GM12878 (cell line): ENCODE data around the gene ATP6V0E2. TPM values are rescaled to one million over a fixed set of nuclear protein-coding genes. Genes with fewer than 3 reads are reported as not detected.

Experiments used
- ATAC-seq: fragments of 200-7000 bp; cut with Tn5 transposase; 3 replicates; pipeline ENCODE4 v1.9.1; 2020; ENCODE audit warnings: mild to moderate bottlenecking, moderate library complexity
- BruUV-seq: library from RNA; stranded (reverse); fragments of 400-500 nt; replicated peaks from 2 replicates; lab custom pipeline; 2021; lab: Mats Ljungman, UMichigan
- CTCF ChIA-PET: fragments of 300-600 bp; sonication (Branson Sonifier 250); formaldehyde crosslinking; extraction: SDS; loops from one replicate; lab custom pipeline; 2021; ENCODE audit warnings: inconsistent platforms; lab: Yijun Ruan, JAX
- POLR2A ChIA-PET: fragments of 350-600 bp; formaldehyde crosslinking; extraction: SDS; loops from one replicate; lab custom pipeline; 2021; ENCODE audit warnings: inconsistent platforms; lab: Charles Lee
- RAD21 ChIA-PET: fragments of 300-600 bp; sonication (Branson Sonifier 250); formaldehyde crosslinking; loops from one replicate; lab custom pipeline; 2023; ENCODE audit warnings: antibody characterized with exemption; ENCODE audit not compliant: unreplicated experiment; lab: Charles Lee
- SMC1A ChIA-PET: fragments of 300-600 bp; sonication (Branson Sonifier 250); formaldehyde crosslinking; loops from one replicate; lab custom pipeline; 2023; ENCODE audit not compliant: unreplicated experiment, uncharacterized antibody; lab: Charles Lee
- DNase-seq: peaks from one replicate; pipeline ENCODE4 v3.0.0-alpha.2; 2011; ENCODE audit warnings: low read depth, low spot score
- FAIRE-seq: peaks from 3 replicates; lab custom pipeline; 2011; peaks lifted over from hg19 to GRCh38; lab: Jason Lieb, UNC
- H2AFZ ChIP-seq: 2 replicates; pipeline ENCODE4 v1.6.0; 2011; ENCODE audit warnings: low read depth, low read length, control low read depth; ENCODE audit not compliant: control insufficient read depth
- H3K27ac ChIP-seq: 2 replicates; pipeline ENCODE4 v1.5.1; 2011; ENCODE audit warnings: control low read depth; ENCODE audit not compliant: control insufficient read depth, insufficient read depth
- H3K27me3 ChIP-seq, 2 experiments: replicated peaks in 1 of 2; 2 replicates each; pipeline versions ENCODE4 v1.6.0 to v1.6.1; 2011; ENCODE audit warnings: low read length in 1 of 2; ENCODE audit not compliant: control insufficient read depth in 2 of 2, insufficient read depth in 2 of 2
- H3K36me3 ChIP-seq, 2 experiments: 2 replicates each; pipeline ENCODE4 v1.5.1; 2011; ENCODE audit warnings: low read length in 1 of 2; ENCODE audit not compliant: control insufficient read depth in 2 of 2, insufficient read depth in 2 of 2
- H3K4me1 ChIP-seq: 2 replicates; pipeline ENCODE4 v1.6.1; 2011; ENCODE audit warnings: mild to moderate bottlenecking, low read length, moderate library complexity, mixed read lengths; ENCODE audit not compliant: control insufficient read depth, insufficient read depth
- H3K4me2 ChIP-seq: 2 replicates; pipeline ENCODE4 v1.6.0; 2011; ENCODE audit warnings: control low read depth; ENCODE audit not compliant: control insufficient read depth, insufficient read depth
- H3K4me3 ChIP-seq: fragments of 200-600 bp; sonication (generic); 2 replicates; pipeline ENCODE4 v1.5.1; 2016
- H3K79me2 ChIP-seq: 2 replicates; pipeline ENCODE4 v1.6.0; 2011; ENCODE audit warnings: low read length; ENCODE audit not compliant: control insufficient read depth, insufficient read depth
- H3K9ac ChIP-seq: 2 replicates; pipeline ENCODE4 v1.8.0; 2011; ENCODE audit warnings: low read length, control low read depth, mixed read lengths; ENCODE audit not compliant: control insufficient read depth, insufficient read depth
- H3K9me3 ChIP-seq: replicated peaks from 3 replicates; pipeline ENCODE4 v1.5.1; 2011; ENCODE audit warnings: mild to moderate bottlenecking, low read length; ENCODE audit not compliant: control insufficient read depth, insufficient read depth
- H4K20me1 ChIP-seq: 2 replicates; pipeline ENCODE4 v1.6.0; 2011; ENCODE audit not compliant: control insufficient read depth, insufficient read depth
- ETV6 ChIP-seq, 2 experiments: fragments of 450-650 bp in 1 of 2; IDR thresholded peaks in 1 of 2; conservative IDR thresholded peaks in 1 of 2; 2 replicates each; pipeline ENCODE4 v1.6.1; 2014; ENCODE audit warnings: antibody characterized with exemption in 1 of 2, borderline replicate concordance in 1 of 2, low read depth in 1 of 2, mild to moderate bottlenecking in 1 of 2, moderate library complexity in 1 of 2
- MYB ChIP-seq: fragments of 150-350 bp; IDR thresholded peaks from 2 replicates; pipeline ENCODE4 v1.6.1; 2014; ENCODE audit warnings: mild to moderate bottlenecking, low read depth, low read length, borderline replicate concordance
- NBN ChIP-seq: fragments of 450-650 bp; IDR thresholded peaks from 2 replicates; pipeline ENCODE4 v1.6.1; 2016
- NFIC ChIP-seq: IDR thresholded peaks from 2 replicates; pipeline ENCODE4 v1.6.1; 2012; ENCODE audit warnings: low read depth, mild to moderate bottlenecking, inconsistent platforms, low read length, moderate library complexity
- NR2C1 ChIP-seq: fragments of 450-650 bp; IDR thresholded peaks from 2 replicates; pipeline ENCODE4 v1.6.1; 2017; ENCODE audit warnings: antibody characterized with exemption, mild to moderate bottlenecking, moderate library complexity
- PAX5 ChIP-seq: IDR thresholded peaks from 2 replicates; pipeline ENCODE4 v1.6.1; 2011; ENCODE audit warnings: low read depth, low read length, borderline replicate concordance
- RCOR1 ChIP-seq: conservative IDR thresholded peaks from 2 replicates; pipeline ENCODE4 v1.6.1; 2012; ENCODE audit warnings: low read depth, low read length, improper control_type of control experiment
- SKIL ChIP-seq: fragments of 450-650 bp; IDR thresholded peaks from 2 replicates; pipeline ENCODE4 v1.6.1; 2017; ENCODE audit warnings: mild to moderate bottlenecking, low read depth, inconsistent platforms; ENCODE audit not compliant: poor library complexity, severe bottlenecking
- USF2 ChIP-seq: IDR thresholded peaks from 2 replicates; pipeline ENCODE4 v1.6.1; 2011; ENCODE audit warnings: low read depth, low read length, improper control_type of control experiment, borderline replicate concordance
- WRNIP1 ChIP-seq: IDR thresholded peaks from 2 replicates; pipeline ENCODE4 v1.6.1; 2011; ENCODE audit warnings: low read depth, low read length, improper control_type of control experiment, borderline replicate concordance
- WGBS: methylation state at CpG from one replicate; pipeline ENCODE4 v1.1.6; 2016; ENCODE audit warnings: low lambda C conversion rate; ENCODE audit not compliant: insufficient replicate concordance, insufficient coverage; ENCODE audit errors: missing lambda C conversion rate; 5-methylcytosine and 5-hydroxymethylcytosine counted together
- in situ Hi-C: fragments of 300-500 bp; cut with MboI; formaldehyde crosslinking; loops from 9 replicates; pipeline ENCODE4 v1.14.3; 2018; ENCODE audit warnings: mixed read lengths
- intact Hi-C: fragments of 100-400 bp; cut with micrococcal nuclease; formaldehyde crosslinking; loops from one replicate; pipeline ENCODE4 v1.14.2; 2022; ENCODE audit not compliant: unreplicated experiment
- polyA plus RNA-seq, 11 experiments: library from polyadenylated mRNA; depleted of rRNA in 4 of 11; unstranded in 6 of 11; stranded (reverse) in 5 of 11; fragments of >200 nt; fragmentation: Nextera tagmentation in 4 of 11; fragmentation: Illumina TruSeq in 1 of 11; extraction: Ambion mirVana in 4 of 11; extraction: Trizol in 1 of 11; gene quantifications; 1 replicate in 1 of 11; 2 replicates in 10 of 11; pipeline versions ENCODE4 v1.2.1 to v1.2.3, GENCODE V29; 2011 to 2016; ENCODE audit warnings: inconsistent platforms in 2 of 11, missing spikeins in 2 of 11, low read depth in 1 of 11
- total RNA-seq, 4 experiments: library from RNA; depleted of rRNA in 3 of 4; stranded (reverse); fragments of >200 nt in 3 of 4; fragmentation: Illumina TruSeq in 1 of 4; extraction: Trizol in 1 of 4; gene quantifications; 2 replicates each; pipeline versions ENCODE4 v1.2.1 to v1.2.3, GENCODE V29; 2013 to 2021
- TF ChIP-seq, protein P1 (sequence below): IDR thresholded peaks from 2 replicates; pipeline ENCODE4 v1.6.1; 2011; ENCODE audit warnings: borderline replicate concordance, low read depth, mild to moderate bottlenecking, moderate library complexity, low read length; ENCODE audit not compliant: insufficient read depth, poor library complexity, severe bottlenecking

The ATP6V0E2 gene
- total and polyA plus RNA-seq, 10 of the 15 experiments (the other 5 are each of a cell fraction or from before 2014, with no cell fraction given): 1.5 to 54.7 (median 27.6) TPM

DNA sequence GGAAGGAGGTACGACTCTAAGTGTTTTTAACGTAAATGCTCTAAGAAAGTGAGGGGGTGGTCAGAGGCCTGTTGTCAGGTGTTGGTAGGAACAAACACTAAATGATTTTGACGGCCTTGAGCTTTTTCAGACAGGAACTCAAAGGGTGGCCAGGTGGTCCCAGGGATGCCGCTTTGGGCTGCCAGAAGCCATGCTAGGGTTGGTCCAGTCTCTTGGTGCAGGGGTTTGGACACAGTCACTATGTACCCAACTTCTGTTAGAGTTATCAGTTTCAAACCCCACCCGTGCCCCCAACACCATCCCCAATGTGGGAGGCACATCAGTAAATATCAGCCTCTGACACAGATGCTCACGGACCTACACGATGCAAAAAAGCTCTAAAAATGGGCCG is 9.3 kb downstream of the ATP6V0E2 start:
- no peak overlapping the region for H3K4me2 ChIP-seq
- TF ChIP-seq ETV6 (conservative IDR thresholded peaks at IDR 0.05 in 1 of 2, IDR thresholded peaks at IDR 0.05 in 1 of 2; ENCODE audit: borderline replicate concordance in 1 of 2, low read depth in 1 of 2): no peak
- TF ChIP-seq NR2C1: no peak
- TF ChIP-seq MYB: no peak
- TF ChIP-seq, protein P1, sequence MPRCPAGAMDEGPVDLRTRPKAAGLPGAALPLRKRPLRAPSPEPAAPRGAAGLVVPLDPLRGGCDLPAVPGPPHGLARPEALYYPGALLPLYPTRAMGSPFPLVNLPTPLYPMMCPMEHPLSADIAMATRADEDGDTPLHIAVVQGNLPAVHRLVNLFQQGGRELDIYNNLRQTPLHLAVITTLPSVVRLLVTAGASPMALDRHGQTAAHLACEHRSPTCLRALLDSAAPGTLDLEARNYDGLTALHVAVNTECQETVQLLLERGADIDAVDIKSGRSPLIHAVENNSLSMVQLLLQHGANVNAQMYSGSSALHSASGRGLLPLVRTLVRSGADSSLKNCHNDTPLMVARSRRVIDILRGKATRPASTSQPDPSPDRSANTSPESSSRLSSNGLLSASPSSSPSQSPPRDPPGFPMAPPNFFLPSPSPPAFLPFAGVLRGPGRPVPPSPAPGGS: no peak
- TF ChIP-seq NBN: no peak
- no peak for TF ChIP-seq PAX5
- no peak for TF ChIP-seq WRNIP1
- TF ChIP-seq NFIC: no peak
- TF ChIP-seq SKIL: no peak
- TF ChIP-seq RCOR1: no peak
- no peak for TF ChIP-seq USF2
- intact Hi-C loops: no loop called here
- no peaks in the 10 kb centered on the region for H3K9me3 ChIP-seq
- no peaks in the 10 kb centered on the region for H3K27me3 ChIP-seq
- ChIA-PET SMC1A (interaction anchor here (1.2 to 1.4 kb wide), 2 partner anchors 13 to 16 kb away, joined by 3 to 4 read pairs; no protein-coding TSS in a partner anchor), RAD21 (no interaction called here), POLR2A (no interaction called here), CTCF (interaction anchor here (0.5 to 1.2 kb wide), 4 partner anchors 8 to 554 kb away, joined by 3 read pairs; no protein-coding TSS in a partner anchor)
- H2AFZ ChIP-seq: no peak overlapping the region
- H3K36me3 ChIP-seq: no peaks in the 10 kb centered on the region; a peak in 2 of 4 replicates
- no TSS peak for BruUV-seq
- DNase-seq (no peak), ATAC-seq (no peak), FAIRE-seq (peak; percentile 7)
- no peaks in the 10 kb centered on the region for H3K79me2 ChIP-seq
- H3K27ac ChIP-seq: no peak overlapping the region
- in situ Hi-C loops: no loop called here
- no peak overlapping the region for H3K4me3 ChIP-seq
- WGBS: 43% methylated on average over 8 of the region's 8 CpGs
- no peaks in the 10 kb centered on the region for H3K4me1 ChIP-seq
- no peak overlapping the region for H3K9ac ChIP-seq
- no peaks in the 10 kb centered on the region for H4K20me1 ChIP-seq
